Measurements from ENCODE around the gene TAF3.

DNA sequence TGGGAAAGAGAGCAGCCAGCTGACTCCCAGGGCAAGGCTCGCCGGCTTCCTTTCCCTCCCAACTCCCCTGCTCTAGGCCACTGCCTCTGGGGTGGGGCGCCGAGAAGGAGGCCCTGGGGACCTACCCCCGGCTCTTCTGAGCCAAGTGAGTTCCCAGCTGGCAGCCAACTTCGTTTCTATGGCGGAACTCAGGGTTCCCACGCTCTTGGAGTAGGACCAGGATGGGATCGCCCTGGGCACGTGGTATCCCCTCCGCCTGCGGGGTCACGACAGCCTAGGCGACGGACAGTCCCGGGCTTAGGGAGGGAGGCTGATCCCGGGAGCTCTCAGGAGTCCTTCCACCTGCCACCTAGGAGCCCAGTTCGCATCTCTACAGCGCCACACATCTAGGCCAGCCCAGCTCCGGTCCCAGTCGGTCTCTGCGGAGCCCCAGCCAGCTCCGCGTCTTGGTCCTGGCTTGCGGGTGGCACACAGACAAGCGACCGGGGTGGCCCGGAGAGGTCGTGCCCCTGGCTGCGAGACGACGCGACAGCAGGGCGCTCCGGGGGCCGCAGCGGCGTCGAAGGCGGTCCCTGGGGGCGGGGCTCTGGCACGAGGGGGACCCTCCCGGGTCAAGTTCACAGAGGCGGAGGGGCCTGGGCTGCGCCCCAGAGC is 215.6 kb downstream of the TAF3 start:
- TF ChIP-seq CTCF (IDR thresholded peaks at IDR 0.05) = no peak
- TF ChIP-seq EZH2 (IDR thresholded peaks at IDR 0.05) = peak; percentile 81

Data from neural progenitor cell (in vitro differentiated cells).